H54 (cell line): Measurements from ENCODE around the gene RASGRF1.
A peak's percentile ranks its signal among the peaks of the same experiment; 100 is the strongest.

ENCODE experiments used
- DNase-seq: peaks from one replicate; pipeline ENCODE4 v3.0.0; 2011; ENCODE audit warnings: low spot score, mixed read lengths; ENCODE audit not compliant: insufficient read length
- FAIRE-seq: peaks from 3 replicates; lab custom pipeline; 2011; peaks lifted over from hg19 to GRCh38; lab: Jason Lieb, UNC
- POLR2A ChIP-seq: IDR thresholded peaks from 2 replicates; pipeline ENCODE4 v1.6.1; 2011; ENCODE audit warnings: low read depth, mild to moderate bottlenecking, low read length

RASGRF1 gene

DNA sequence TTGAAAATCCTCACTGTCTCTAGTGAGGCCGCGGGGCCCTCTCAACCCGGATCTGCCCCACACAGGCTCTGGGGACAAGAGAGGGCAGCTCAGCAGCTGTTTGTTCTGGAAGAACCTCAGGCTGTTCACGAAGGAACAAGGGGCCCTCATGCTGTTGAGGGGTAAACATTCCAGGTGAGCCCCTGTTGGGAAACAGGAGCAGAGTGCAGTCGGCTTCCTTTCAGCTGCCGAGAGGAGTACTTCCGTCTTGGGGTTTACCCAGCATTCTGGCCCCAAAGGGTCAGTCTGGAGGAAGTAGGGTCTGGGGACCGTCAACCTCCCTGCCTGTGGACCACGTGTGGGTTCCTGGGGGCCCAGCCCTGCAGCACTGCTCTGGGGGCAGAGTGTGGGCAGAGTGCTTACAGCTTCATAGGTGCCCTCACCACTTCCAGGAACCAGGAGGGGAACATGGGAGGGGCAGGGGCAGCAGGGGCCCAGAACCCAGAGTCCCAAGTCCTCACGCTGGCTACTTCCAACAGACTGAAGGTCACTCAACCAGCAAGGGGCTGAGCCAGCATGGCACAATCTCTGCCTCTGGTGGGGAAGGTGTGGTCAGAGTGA, 96.5 kb downstream of the RASGRF1 start:
- DNase-seq = no peak
- FAIRE-seq = no peak
- no peak for TF ChIP-seq POLR2A

DNA sequence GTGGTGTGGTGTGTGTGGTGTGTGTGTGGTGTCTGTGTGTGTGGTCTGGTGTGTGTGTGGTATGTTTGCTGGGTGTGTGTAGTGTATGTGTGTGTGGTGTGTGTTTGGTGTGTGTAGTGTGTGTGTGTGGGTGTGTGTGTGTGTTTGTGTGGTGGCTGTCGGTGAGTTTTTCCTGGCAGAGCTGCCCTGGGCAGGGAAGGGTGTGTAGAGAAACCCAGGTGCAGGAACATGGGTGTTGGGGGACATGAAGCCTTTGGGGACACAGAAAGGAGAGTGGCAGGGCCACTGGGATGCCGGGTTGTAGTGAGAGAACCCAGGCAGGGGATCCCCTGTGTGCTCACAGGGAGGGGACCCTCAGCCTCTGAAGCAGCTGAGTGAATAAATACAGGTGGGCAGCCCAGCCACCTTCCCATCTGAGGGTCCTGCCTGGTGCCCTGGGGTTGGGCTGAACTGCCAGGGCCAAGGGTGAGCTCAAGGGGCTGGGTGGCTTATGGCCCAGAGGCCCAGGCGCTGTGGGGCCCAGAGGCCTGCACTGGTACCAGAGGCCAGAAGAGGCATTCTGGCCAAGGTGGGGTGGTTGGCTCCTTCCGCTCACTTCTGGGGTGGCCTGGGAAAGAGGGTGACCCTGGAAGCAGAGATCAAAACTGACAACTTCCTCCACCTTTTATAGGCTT, 97.2 kb downstream of the RASGRF1 start:
- no peak for DNase-seq
- FAIRE-seq = no peak
- no peak for TF ChIP-seq POLR2A

DNA sequence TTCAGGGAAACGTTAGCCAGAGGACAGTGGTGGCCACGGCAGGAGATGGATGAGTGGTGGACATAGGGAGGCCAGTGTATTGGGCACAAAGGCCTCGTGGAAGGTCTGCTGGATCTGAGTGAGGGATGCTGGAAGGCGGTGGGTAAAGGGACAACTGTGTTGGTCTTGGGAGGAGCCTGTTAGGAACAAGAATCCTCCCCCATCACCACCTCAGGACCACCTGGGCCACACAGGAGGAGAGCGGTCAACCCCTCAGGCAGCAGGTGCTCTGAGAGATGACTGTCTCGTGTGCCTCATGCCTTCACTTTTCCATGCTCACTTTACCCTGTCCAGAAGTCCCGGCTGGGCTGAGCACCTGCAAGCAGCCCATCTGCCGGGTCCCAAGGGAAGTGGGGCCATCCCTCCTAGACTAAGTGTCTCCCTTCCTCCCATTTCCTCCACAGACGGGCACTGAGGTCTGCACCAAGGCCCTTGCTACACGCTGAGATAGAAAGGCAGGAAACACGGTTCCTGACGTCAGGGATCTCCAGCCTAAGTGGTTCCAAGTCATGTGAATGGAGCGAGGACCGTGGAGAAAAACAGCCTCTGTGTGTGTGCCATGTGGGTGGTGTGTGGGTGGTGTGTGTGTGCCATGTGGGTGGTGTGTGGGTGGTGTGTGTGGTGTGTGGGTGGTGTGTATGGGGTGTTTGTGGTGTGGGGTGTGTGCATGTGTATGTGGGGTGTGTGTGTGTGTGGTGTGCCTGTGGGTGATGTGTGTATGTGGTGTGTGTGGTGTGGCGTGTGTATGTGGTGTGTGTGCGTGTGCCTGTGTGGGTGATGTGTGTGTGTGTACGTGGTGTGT, 97.9 kb downstream of the RASGRF1 start:
- DNase-seq = no peak
- no peak for TF ChIP-seq POLR2A
- no peak for FAIRE-seq

DNA sequence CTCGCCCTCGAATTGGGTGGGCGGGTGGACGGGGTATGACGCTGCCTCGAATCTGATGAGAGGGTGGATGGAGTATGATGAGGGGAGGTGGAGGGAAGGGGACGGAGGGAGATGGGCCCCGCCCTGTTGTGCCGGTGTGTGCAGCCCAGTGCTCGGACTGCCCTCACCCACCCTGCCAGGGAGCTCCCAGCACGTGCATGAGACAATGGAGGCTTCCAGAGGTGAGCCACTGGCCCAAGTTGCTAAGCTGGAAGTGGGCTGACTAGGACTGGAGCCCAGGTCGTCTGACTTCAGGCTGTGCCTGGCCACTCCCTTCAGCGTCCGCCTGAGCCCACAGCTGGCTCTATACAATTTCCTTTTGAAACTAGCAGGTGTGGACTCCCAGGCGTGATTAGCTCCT, 98.7 kb downstream of the RASGRF1 start:
- no peak for DNase-seq
- FAIRE-seq = no peak
- no peak for TF ChIP-seq POLR2A

DNA sequence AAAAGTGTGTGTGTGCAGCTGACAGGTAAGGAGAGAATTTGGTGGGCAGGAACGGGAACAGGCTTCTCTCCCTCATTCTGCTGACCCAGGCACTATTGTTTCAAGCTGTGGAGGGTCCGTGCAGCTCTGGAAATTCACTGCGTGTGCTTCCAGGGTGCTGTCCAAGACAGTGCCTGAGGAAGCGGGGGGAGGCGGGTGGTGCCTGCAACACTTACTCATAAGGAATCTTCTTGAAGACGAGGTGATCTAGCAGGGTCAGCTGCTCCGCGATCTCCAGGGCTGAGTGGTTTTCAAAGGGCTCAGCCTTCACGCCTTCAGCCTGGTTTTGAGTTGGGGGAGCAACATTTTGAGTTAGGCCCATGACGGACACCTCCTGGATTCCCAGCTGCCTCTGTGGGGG, 99.1 kb downstream of the RASGRF1 start:
- DNase-seq = no peak
- no peak for FAIRE-seq
- TF ChIP-seq POLR2A = no peak

DNA sequence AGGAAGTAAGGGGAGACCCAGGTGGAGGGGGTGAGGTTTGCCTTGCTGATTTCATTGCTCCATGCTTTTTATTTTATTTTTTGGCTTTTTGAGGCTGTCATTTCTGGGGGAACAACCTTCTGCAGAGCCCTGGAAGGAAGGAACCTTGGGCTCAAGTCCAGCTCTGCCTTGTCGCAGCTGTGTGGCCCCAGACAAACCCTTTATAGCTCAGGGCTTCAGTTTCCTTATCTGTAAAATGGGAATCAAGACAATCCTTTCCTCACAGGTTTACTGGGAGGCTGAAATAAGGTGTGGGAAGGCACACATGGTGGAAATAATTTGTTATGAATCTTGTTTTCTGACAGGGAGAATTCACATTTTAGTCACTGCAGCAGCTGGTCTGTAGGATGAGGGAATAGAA, 100.3 kb downstream of the RASGRF1 start:
- no peak for TF ChIP-seq POLR2A
- DNase-seq = no peak
- no peak for FAIRE-seq

DNA sequence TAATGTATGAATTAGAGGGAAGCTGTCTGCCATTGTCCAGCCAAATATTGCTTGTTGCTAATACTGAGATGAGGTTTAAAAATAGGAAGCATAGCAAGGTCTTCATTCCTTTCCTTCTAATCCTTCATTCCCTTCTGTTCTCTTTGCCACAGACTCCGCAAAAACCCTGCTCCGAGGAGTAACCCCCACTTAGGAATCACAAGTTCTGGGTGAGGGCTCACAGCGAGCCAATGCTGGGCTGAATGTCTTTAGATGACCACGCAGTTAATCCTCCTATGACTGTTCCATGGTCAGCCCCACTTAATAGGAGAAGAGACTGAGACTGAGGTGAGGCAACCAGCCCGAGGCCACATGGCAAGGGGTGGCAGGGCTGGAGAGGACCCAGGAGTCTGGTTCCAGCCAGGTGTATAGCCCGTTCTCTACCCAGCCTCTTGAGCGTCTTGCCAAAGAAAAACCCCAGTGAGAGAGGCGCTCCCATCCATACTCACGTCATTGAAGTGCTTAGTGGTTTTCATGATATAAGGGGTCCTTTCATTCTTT, 100.8 kb downstream of the RASGRF1 start:
- DNase-seq (no peak), FAIRE-seq (no peak)
- TF ChIP-seq POLR2A = no peak

DNA sequence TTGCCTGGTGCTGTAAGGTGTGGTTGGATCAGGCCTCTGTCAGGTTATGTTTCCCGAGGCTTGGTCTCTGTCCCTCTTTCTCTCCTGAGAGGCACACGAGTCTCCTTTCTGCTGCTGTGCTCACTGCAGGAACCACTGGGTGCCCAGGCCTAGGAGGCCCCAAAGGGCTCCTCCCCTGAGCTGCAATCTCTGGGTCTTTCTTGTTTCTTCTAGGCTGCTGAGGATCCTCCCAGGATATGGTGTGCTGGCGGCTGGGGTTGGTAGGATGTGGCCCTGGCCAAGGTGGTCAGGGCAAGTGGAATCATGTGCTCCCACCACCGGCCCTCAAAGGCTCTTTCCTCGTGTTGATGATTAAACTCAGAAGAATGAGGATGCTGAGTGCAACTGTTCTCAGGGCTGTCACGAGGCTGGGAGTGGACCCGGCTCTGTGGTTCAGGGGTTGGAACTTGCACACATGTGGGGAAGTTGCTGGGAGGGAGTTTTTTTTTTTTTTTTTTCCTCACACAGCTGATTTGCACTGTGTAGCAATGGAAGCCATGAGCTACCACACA, 102.1 kb downstream of the RASGRF1 start:
- no peak for FAIRE-seq

DNA sequence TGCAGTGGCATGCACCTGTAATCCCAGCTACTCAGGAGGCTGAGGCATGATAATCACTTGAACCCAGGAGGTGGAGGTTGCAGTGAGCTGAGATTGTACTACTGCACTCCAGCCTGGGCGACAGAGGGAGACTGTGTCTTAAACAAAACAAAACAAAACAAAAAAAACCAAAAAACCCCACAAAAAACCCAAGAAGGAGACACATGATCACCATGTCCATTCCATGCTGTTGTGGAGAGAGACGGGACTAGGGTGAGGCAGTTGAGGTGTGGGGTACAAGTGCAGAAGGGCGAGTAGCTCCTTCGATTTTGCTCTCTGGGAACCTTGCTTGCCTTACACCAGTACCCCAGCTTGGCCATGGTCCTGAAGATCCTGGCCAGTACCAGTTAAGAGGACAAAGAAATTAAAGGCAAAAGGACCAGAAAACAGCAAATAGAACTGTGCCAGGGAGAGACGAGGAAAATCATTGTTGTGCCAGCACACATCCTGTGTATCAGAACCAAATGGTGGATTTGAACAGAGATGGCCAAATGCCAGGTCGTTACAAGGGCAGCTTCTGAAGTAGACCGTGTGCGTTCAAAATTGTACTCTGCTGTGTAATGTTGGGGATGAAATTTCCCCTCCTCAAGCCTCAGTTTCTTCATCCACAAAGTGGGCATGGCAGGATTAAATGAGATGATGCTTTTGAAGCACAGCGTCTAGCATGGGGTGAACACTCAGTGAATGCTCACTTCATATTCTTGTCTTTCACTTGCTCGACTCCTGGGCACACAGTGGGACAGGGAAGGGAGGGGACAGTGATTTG, 102.8 kb downstream of the RASGRF1 start:
- FAIRE-seq (no peak), DNase-seq (no peak)
- no peak for TF ChIP-seq POLR2A

More for the DNA sequence above, 102.1 kb downstream of the RASGRF1 start:
- peak; percentile 85 for DNase-seq
- no peak for TF ChIP-seq POLR2A

DNA sequence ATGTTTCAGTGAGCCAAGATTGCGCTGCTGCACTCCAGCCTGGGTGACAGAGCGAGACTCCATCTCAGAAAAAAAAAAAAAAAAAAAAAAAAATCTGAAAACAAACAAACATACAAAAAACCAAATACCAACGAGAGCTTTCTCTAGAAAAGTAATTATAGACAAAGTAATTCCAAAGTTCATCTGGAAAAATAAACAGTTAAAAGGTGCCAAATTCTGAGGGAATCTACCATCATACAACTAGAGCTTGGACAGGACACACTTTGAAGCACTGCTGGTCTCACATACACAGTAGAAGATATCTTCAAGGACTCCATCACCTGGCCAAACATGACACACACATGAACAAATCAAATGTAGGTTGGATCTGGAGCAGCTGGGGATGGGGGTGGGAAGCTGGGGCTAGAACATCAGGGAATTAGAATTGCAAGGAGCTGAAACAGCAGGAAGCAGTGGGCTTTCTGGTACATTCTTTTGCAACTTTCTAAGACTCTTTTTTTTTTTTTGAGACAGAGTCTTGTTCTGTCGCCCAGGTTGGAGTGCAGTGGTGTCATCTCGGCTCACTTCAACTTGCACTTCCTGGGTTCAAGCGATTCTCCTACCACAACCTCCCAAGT, 104.6 kb downstream of the RASGRF1 start:
- DNase-seq (no peak), FAIRE-seq (no peak)
- TF ChIP-seq POLR2A = no peak

DNA sequence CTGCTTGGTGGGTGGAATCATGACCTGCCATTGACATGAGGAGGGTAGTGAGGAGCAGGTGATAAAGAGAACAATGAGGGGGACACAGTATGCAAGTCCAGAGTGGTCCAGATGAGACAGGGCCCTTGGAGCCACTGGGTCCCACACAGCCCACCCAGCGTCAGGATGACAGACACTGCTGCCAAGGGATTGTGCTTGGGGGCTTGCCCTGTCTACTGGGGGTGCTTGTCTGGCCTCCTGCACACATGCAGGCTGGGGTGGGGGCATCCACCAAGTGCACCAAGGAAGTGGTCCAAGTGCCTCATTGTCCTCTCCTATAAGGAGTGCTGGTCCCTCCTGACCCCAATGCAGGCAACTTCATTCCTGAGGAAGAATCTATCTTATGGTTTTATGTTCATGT, 106.5 kb downstream of the RASGRF1 start:
- FAIRE-seq = no peak
- no peak for TF ChIP-seq POLR2A
- DNase-seq = no peak

DNA sequence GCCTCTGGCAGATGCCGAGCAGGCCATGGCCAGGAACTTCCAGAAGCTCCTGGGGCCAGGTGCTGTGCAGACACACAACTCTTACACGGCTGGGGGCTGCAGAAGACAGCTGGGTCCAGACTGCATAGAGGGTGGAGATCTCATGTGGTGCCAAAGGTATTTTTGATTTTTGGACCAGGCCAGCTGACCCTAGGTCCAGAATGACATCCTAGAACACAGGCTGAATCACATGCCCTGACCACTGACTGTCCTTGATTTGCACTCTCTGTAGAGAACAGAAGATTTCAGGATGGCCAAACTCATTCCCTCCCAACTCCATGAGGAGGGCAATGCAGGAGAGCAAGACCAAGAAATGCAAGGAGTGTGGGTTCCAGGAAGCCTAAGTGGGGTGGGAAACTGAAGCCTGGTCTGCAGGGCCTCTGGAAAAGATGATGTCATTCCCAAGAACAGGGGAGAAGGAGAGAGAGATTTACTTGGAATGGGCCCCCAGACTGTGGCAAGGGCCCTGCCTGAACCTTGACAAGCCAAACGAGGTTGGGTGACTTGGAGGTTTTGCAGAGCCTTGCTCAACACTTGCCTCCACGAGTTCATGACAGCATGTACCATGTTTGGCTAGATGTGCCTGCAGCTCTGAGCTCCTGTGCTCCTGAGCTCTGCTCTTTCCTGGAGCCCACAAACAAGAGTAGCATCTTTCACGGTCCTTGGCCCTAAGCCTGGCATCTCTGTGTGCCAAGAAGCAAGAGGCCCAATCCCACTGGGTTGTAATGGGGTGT, 107.2 kb downstream of the RASGRF1 start:
- DNase-seq = no peak
- TF ChIP-seq POLR2A = no peak
- no peak for FAIRE-seq
